Right lung (tissue), 5 donors: ENCODE data around the gene IL31RA. TPM values are rescaled to one million over a fixed set of nuclear protein-coding genes. Genes with fewer than 3 reads are reported as not detected.

Experiments
- DNase-seq, 2 donors: peaks; one replicate each; pipeline ENCODE4 v3.0.0-alpha.2; 2013
- polyA plus RNA-seq, 5 donors: library from polyadenylated mRNA; unstranded; fragments of 120-200 nt; gene quantifications; one replicate each; pipeline versions ENCODE4 v1.2.1 to v1.2.3, GENCODE V29; 2013; ENCODE audit warnings: inconsistent platforms in 1 of 5, low replicate concordance in 1 of 5; ENCODE audit not compliant: insufficient read length in 5 of 5, insufficient read depth in 1 of 5

IL31RA gene
- polyA plus RNA-seq, 5 donors: 0.11 to 0.35 (median 0.12) TPM

DNA sequence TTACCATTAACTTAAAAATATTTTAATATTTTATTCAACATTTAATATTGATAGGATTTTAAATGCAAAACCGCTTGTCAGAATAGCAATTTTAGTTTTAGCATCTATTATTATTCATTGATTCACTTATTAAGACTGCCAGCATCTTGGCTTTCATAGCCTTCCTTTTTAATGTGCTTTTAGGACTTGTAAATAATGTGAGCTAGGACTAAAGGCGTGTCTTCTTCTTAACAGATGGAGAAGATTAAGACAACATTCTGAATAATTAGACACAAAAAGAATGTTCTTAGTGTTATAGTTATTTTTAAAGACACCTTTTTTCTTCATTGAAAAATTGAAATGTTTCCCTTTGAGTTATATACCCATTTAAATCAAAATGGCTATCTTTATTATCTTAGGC lies 6.9 kb downstream of the IL31RA start:
- no peak for DNase-seq

DNA sequence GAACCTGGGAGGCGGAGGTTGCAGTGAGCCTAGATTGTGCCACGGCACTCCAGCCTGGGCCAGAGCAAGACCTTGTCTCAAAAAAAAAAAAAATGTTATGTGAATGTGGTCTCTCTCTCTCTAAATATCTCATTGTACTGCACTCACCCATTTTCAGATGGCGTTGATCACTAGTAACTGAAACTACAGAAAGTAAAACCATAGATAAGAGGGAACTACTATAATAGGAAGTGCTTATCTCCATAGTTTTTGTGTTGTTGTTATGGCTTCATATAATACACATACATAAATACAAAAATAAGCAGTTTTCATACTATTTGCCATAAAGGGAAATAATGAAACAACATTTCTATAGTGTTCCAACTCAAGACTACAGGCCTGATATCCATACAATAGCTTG lies 9.1 kb downstream of the IL31RA start:
- DNase-seq: no peak

DNA sequence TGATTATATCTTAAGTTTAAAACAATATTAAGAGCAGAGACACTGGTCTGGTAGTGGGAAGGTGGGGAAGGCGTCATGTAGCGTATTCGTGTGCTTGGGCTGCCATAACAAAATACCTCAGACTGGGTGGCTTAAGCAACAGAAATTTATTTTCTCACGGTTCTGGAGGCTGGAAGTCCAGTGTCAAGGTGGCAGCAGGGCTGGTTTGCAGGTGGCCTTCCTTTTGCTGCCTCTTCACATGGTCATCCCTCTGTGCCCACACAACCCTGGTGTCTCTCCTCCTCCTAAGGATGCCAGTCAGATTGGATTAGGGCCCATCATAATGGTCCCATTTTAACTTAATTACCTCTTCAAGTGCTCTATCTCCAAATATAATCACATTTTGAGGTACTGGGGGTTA lies 9.6 kb downstream of the IL31RA start:
- DNase-seq: no peak

DNA sequence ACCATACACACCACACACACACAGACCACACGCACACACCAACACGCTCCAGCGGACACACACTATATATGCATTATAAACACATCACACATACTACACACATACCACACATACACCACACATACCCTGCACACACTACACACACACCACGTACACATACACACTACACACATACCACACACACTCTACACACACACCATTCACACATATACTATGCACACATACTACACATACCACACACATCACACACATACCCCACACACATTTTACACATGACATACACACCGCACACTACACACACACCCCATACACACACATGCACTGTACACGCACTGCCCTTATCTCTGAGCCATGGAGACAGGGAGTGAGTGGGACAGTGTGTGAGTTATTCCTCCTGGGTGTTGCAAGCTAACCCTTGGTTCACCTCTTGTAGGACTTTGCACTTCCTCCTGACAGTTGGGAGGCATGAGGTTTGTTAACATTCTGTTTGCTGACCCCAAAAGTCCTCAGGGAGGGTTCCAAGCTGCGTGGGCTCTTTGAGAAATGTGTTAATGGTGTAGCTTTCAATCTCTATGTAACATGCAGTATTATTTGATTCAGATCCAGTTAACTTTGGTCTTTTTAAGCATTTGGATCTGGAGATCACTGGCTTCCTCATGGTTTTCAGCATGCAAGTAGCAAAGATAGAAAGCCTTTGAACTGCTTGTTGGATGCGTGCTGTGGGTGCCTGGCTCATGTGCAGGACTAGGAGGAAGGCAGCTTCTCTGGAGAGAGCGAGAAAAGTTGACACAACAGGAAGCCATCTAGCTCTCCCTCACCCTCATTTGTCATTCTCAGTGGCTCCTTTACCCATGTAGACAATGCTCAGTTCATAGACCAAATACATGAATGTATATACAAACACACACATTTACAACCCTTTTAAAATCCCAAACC lies 13.7 kb downstream of the IL31RA start:
- no peak for DNase-seq

DNA sequence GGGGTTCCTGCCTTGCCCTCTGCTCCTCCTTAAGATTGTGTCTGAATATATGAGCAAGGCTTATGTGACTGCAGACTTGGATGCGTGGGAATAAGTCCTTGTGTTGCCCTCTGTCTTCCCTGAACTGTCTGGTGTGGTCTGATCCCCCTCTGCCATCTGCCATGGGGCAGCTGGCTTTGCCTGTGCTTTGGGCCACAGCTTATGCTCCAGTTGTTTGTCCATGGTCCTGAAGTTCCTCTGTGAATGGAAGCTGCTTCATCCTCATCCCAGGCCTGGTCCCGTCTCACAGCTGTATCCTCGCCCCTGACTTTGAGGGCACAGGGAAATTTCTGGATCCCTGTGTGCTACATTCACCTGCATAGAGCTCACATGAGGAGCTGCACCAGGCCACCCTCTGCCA lies 14.7 kb downstream of the IL31RA start:
- DNase-seq: no peak

DNA sequence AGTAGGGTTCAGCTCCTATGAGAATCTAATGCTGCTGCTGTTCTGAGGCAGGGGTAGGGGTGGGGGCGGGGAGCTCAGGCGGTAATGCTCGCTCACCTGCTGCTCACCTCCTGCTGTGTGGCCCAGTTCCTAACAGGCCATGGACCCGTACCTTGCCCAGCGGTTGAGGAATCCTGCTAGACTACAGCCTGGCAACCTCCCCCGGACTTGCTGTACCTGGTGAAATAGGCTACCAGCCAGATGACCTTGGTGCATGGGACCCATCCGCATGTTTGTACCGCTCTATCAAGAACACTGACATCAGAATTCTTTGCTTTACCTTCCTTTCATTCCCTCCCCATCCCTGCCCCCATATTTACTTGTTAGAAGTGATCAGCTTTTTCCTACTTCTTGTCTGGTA lies 15.3 kb downstream of the IL31RA start:
- DNase-seq: no peak

DNA sequence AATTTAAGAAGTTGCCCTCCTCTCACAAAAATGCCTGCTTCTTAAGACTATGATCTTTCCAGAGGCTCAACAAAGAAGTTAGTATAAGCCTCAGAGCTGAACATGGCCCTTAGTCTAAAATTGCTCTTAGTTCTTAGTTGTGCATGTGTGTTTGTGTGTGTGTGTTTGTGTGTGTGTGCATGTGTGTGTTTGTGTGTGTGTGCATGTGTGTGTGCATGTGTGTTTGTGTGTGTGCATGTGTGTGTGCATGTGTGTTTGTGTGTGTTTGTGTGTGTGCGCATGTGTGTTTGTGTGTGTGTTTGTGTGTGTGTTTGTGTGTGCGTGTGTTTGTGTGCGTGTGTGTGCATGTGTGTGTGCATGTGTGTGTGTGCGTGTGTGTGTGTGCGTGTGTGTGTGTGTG lies 15.8 kb downstream of the IL31RA start:
- DNase-seq: no peak

DNA sequence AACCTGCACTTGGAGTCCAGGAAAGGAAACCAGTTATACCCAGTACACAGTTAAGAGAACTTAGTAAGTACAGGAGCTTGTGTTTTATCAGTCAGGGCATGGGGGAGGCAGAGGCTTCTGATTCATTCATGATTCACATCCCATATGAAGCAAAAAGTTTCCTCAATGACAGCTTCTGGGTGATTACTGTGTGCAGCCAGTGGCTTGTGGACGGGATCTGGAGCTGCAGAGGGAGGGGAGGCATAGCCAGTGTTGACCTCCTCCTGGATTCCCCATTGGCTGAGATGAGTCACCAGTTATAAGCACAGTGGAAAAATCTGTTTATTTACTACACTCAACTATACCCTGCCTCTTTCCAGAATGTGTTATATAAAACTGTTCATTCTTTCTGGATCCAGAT lies 17.7 kb downstream of the IL31RA start:
- no peak for DNase-seq

DNA sequence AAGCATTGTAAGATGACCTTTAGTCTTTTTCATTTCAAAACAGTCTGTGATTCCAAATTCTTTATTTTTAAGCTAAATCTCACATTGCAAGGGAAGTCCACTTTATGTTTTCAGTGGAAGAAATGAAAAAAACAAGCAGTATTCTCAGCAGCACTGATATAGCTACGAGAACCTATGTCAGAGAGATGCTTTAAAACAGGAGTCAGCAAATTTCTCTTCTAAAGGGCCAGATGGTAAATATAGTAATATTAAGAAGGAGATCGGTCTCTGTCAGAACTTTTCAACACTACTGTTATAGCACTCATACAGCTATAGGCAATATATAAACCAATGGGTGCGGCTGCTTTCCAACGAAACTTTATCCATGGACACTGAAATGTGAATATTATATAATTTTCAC lies 18.7 kb downstream of the IL31RA start:
- DNase-seq: no peak

DNA sequence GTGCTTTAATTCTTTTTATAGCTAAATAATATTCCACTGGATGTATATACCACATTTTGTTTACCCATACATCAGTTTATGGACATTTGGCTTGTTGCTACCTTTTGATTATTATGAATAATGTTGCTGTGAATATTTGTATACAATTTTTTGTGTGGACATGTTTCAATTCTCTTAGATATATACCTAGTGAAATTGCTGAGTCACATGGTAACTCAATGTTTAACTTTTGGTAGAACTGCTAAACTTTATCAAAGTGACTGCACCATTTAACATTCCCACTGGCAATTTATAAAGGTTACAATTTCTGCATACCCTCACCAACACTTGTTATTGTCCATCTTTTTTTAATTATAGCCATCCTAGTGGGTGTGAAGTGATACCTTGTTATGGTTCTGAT lies 22.1 kb downstream of the IL31RA start:
- no peak for DNase-seq

DNA sequence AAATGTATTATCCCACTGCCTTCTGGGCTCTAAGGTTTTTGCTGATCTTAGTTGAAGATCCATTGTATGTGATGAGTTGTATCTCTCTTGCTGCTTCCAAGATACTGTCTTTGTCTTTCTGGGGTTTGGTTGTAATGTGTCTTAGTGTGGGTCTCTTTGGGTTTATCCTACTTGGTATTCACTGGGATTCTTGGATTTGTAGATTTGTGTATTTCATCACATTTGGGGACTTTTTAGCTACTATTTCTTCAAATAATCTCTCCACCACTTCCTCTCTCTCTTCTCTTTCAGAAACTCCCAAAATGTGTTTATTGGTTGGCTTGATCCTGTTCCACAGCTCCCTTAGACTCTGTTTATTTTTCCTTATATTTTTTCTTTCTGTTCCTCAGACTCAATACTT lies 26.5 kb downstream of the IL31RA start:
- no peak for DNase-seq

DNA sequence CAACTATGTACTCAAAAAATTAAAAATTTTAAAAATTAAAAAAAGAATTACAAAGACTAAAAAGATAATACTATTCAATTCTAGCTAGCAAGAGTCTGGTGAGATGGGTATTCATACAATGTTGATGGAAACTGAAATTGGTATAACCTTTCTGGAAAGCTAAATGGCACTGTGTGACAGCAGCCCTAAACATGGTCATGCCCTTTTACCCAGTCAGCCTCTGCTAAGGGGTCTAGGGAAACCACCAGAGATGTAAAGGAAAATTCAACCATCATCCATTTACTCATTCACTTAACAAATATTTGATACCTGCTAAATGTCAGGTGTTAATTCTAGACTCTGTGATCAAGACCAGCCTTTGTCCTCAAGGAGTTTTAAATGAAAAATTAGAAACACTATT lies 29.3 kb downstream of the IL31RA start:
- no peak for DNase-seq

DNA sequence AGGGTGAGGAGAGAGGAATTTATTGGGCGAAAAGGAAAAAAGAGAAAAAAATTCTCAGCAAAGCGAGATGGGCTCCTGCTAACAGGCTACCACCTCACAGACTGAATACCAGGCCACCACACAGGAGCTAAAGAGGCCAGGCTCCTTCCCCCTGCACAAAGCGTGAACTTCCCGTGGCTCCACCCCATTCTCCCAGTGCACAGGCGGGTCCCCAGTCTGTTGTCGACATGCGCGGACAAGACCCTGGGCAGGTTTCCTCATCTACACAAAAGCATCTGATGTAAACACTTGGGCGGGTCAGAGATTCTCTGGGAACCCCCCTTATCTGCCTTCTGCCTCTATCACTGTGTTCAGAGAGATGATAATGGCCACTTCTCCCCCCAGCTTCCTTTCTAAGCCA lies 34.2 kb downstream of the IL31RA start:
- no peak for DNase-seq

DNA sequence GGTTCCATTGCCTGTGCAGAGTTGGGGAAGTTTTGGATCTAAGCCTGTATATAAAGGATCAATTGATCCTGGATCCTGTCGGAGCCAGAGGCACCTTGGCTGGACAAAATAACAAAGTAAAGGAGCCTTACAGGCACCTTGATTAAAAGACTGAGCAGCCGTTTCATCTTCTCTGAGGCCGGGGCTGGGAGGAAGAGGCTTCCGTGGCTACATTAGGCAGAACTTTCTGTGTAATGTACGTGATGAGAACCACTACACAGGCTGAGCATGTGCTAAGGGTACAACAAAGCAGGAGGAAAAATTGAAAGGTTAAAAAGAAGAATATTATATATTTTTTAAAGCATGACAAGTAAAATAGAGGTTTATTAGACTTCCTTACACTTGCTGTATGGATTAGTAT lies 37.0 kb downstream of the IL31RA start:
- DNase-seq: no peak

DNA sequence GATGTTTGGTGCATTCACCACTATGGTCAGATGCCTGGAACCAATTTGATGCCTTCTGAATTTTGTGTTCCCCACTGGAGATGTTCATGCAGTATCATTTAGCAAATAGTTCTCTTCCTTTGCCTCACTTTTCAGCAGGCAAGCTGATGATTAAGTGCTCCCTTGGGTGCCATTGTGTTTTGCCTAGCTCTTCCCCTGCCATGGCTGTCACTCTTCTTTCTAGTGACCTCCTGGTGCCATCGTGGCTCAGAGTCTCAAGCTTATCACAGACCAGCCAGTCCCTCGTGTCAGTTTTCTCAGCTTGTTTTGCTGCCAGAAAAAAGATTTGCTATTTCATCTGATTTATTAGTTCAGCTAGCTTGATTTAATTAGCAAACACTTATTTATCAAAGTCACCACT lies 41.3 kb downstream of the IL31RA start:
- no peak for DNase-seq

DNA sequence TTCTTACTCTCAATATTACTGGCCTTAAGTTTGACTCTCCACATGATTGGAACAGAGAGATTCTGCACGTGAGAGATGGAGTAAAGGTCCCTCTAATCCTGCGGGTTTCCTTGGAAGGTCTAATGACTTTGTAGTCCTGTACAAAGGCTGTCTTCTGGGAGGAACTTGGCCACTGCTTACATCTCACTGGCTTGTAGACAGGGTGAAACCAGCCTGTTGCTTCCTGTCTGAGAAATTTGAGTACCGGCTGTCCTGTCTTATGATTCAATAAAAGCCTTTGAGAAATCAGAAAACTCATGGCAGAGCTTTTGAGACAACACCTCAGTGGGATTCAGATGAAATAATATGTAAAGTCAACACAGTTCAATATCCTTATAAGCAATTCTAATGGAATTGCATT lies 43.0 kb downstream of the IL31RA start:
- DNase-seq: no peak

DNA sequence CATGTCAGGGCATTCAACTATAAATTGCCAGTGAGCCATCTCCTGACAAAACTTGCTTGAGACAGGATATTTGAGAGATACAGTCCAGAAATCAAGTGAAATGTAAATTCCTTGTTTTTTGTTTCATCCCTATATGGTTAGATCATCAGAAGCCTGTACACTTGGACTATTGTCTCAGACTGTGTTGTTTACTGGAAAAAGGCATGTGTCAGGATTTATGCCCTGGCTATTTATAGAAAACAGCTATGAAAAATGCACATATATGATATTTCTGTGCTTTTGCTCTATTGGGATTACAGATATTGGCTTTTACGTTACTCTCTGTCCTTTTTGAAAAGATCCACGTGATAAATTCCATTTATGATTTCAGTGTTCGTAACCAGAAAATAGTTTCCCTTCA lies 44.2 kb downstream of the IL31RA start:
- no peak for DNase-seq

DNA sequence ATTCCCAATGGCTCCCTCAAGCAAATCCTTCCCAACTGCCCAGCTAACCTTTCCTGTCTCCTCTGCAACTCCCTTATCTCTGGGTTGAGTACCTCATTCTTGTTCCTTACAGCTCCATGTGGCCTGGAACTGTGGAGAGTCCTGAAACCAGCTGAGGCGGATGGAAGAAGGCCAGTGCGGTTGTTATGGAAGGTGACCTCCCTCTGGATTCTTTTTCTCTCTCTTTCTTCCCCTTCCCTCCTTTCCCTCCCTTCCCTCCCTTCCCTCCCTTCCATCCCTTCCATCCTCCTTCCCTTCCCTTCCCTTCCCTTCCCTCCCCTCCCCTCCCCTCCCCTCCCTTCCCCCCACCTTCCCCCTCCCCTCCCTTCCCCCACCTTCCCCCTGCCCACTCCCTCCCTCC lies 45.1 kb downstream of the IL31RA start:
- DNase-seq: no peak

DNA sequence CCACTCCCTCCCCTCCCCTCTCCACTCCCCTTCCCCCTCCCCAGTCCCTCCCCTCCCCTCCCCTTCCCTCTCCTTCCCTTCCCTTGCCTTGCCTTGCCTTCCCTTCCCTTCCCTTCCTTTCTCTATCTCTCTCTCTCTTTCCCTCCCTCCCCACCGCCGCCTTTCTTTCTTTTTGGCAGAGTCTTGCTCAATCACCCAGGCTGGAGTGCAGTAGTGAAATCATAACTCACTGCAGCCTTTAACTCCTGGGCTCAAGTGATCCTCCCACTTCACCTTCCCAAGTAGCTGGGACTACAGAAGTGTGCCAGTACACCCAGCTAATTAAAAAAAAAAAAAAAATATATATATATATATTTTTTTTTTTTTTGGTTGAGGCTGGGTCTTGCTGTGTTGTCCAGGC lies 45.5 kb downstream of the IL31RA start:
- DNase-seq: no peak

DNA sequence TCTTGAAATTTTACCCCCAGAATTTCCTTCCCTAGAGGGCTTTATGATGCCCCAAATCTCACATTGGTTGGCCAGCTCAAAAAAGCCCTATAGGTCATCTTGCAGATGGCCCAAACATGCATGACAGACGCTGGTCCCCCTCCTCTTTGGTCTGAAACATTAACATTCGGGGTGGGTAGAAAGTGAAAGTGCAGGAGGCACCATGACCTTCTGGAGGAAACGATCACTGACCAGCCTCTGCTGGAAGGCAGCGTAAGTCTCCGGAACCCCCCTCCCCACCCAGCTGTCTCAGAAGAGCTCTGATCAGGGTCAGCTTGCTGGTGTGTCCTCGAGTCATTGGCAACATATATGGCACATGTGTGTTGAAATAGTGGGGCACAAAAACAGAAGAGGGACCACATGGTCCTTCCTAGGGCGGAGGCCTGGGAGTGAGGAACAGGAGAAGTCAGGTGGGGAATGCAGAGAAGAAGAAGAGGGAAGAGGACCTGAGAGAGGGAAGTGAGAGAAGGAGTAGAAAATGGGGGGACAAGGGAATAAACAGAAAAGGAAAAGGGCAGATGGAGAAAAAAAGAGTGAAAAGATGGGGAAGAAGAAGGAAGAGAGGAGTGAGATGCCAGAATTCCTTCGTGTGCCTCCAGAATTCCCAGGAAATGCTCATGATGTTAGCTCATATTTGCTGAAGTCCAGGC lies 46.2 kb downstream of the IL31RA start:
- DNase-seq: no peak

DNA sequence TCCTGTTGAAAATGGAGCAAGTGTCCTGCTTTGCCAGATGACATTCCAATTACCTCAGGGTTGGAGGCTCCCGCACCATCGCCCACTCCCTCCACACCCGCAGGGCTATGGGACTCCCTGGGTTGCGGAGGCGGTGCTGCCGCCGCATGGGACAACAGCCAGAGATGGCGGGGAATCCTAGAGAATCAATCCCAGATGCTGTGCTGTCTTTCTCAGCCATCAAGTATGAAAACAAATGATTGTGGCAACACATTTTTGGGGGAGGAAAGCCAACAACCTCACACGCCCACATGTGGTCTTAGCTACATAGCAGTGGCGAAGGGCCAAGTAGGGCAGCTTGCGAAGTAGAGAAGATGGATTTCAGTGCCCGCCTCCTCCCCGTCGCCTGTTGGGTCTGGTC lies 46.7 kb downstream of the IL31RA start:
- no peak for DNase-seq

DNA sequence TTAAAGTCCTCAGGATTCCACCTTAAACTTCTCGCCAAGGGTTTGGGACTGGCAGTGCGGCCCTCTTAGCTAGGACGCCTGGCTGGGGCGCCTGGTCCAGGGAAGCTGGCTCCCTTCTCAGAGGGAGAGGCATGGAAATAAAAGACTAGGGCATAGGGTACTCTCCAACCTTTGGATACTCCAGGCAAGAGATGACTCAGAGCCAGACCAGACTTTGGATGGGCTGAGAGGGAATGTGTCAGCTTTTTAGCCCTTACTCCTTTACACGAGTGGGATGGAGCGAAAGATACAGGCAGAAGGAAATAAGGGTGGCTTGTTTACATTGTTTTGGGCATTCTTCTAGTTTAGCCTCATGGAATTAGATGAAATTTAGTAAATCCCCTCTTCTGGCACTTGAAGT lies 48.2 kb downstream of the IL31RA start:
- DNase-seq: no peak

DNA sequence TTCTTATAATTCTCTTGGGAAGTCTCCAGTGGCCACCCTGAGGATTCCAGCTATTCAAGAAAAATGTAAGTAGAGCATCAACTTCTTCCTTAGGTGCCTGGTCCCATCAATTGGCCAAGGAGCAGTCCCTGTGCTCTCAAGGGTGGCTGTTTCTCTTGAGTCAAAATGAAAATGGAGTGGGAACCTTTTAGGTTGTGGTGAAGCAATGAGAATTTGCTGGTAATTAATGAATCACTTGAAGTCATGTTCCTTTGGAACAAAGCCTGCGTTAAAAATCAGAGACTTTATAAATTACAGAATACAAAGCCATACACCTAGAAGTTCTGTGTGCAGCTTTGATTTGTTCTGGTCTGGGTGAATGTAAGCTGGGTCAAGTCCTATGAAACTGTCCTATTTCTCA lies 48.9 kb downstream of the IL31RA start:
- DNase-seq: no peak

DNA sequence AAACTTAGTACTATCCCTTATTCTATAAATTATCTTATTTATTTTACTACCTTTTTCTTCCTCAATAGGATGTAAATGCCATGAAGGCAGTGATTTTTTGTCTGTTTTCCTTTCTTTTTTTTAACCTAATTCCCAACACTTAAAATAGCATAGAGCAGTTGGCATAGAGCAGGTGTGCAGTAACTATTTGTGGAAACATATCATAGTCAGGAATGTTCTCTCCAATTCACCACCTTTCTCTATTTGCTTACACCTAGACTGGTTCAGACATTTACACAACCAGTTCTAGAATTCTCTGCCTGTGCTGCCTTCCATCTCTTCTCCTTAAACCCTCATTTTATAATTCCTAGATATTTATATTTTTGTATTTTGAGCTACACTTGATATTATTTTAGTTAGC lies 49.6 kb downstream of the IL31RA start:
- DNase-seq: no peak
